ENCODE measurements around the gene LUC7L.
"Not testable (repeated sequence)": the region's sequence is repeated elsewhere in the genome, so short reads cannot be mapped to it uniquely, and the experiment has no call there.

Gene LUC7L

DNA sequence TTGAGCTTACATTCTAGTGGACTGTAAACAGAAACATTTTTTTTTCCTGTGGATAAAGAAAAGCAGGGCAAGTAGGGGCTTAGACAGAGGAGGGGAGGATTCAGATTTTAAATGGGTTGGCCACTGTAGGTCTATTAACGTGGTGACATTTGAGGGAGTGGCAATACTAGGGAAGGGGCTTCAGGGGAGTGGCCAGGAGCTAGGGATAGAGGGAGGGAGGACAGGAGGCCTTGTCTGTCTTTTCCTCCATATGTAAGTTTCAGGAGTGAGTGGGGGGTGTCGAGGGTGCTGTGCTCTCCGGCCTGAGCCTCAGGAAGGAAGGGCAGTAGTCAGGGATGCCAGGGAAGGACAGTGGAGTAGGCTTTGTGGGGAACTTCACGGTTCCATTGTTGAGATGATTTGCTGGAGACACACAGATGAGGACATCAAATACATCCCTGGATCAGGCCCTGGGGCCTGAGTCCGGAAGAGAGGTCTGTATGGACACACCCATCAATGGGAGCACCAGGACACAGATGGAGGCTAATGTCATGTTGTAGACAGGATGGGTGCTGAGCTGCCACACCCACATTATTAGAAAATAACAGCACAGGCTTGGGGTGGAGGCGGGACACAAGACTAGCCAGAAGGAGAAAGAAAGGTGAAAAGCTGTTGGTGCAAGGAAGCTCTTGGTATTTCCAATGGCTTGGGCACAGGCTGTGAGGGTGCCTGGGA lies 70.0 kb downstream of the LUC7L start:
- no peak overlapping the region for H3K18ac ChIP-seq (ENCODE audit: low read depth in 1 of 2, low read length in 2 of 2)

DNA sequence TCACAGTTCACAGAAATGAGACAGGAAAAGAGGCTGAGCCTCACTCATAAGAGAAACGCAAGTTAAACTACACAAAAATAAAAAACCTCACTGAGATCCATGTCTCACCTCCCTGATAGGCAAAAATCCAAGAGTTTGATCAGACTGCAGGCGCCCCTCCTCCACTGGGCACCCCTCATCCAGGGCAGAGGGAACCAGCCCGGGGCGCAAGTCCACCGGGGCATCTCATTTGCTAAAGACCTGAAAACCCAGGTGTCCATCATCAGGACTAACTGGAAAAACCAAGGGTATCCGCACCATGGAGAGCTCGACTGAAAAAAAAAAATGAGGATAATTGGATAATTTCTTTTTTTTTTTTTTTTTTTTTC lies 74.2 kb downstream of the LUC7L start:
- no peak overlapping the region for H3K4ac ChIP-seq (ENCODE audit: low read depth in 1 of 2, low read length in 2 of 2)
- H2BK15ac ChIP-seq (ENCODE audit: low read depth, poor library complexity, severe bottlenecking): no peak overlapping the region
- no peak overlapping the region for H4K8ac ChIP-seq (ENCODE audit: low read length)
- DNase-seq: no peak
- no peak overlapping the region for H2BK120ac ChIP-seq (ENCODE audit: low read depth, low read length)
- H3K79me1 ChIP-seq (replicated peaks; ENCODE audit: low read length, poor library complexity, severe bottlenecking): no peaks in the 10 kb centered on the region
- peak overlapping the region; percentile 78 for H3K4me2 ChIP-seq (ENCODE audit: low read length, poor library complexity, severe bottlenecking)
- H3K4me3 ChIP-seq (ENCODE audit: insufficient read depth in 1 of 2, low read depth in 1 of 2, low read length in 2 of 2): peak overlapping the region in 1 of 2 experiments; percentile 56
- H3K27me3 ChIP-seq (ENCODE audit: control insufficient read depth in 1 of 2, insufficient read depth in 1 of 2, low read length in 2 of 2): peaks cover 23 to 57% of the 10 kb centered on the region in 2 experiments
- peaks cover 8% of the 10 kb centered on the region for H3K4me1 ChIP-seq (ENCODE audit: control insufficient read depth, insufficient read depth, low read depth, low read length)
- no peak overlapping the region for H2AFZ ChIP-seq (ENCODE audit: low read depth, low read length)
- no peaks in the 10 kb centered on the region for H3K9me3 ChIP-seq (ENCODE audit: control insufficient read depth, low read length)
- no peak overlapping the region for H4K91ac ChIP-seq (ENCODE audit: low read length)
- H3K9ac ChIP-seq (ENCODE audit: low read length): no peak overlapping the region
- no peak overlapping the region for H2BK12ac ChIP-seq (ENCODE audit: low read length in 2 of 2)
- H3K23ac ChIP-seq (ENCODE audit: low read length in 2 of 2): no peak overlapping the region
- 79% methylated on average over 7 of the region's 7 CpGs for WGBS
- H3K14ac ChIP-seq (ENCODE audit: low read length in 2 of 2): no peak overlapping the region
- no peak overlapping the region for H2AK5ac ChIP-seq (ENCODE audit: low read length, severe bottlenecking)
- no peak overlapping the region for H2BK5ac ChIP-seq (ENCODE audit: low read depth, low read length, poor library complexity, severe bottlenecking)
- no peak overlapping the region for H3K27ac ChIP-seq (ENCODE audit: low read length, poor library complexity, severe bottlenecking)
- H3K36me3 ChIP-seq (ENCODE audit: control insufficient read depth in 1 of 2, insufficient read depth in 2 of 2, low read depth in 1 of 2, low read length in 2 of 2): no peaks in the 10 kb centered on the region
- no peak overlapping the region for H3K18ac ChIP-seq (ENCODE audit: low read depth in 1 of 2, low read length in 2 of 2)

More for the DNA sequence above, 70.0 kb downstream of the LUC7L start:
- no peak overlapping the region for H3K4me2 ChIP-seq (ENCODE audit: low read length, poor library complexity, severe bottlenecking)
- no peak overlapping the region for H3K9ac ChIP-seq (ENCODE audit: low read length)
- H3K14ac ChIP-seq (ENCODE audit: low read length in 2 of 2): peak overlapping the region in 1 of 2 experiments; percentile 20
- peaks cover 41 to 56% of the 10 kb centered on the region in 2 experiments for H3K27me3 ChIP-seq (ENCODE audit: control insufficient read depth in 1 of 2, insufficient read depth in 1 of 2, low read length in 2 of 2)
- no peak overlapping the region for H2BK15ac ChIP-seq (ENCODE audit: low read depth, poor library complexity, severe bottlenecking)
- H3K36me3 ChIP-seq (ENCODE audit: control insufficient read depth in 1 of 2, insufficient read depth in 2 of 2, low read depth in 1 of 2, low read length in 2 of 2): no peaks in the 10 kb centered on the region
- H3K4me1 ChIP-seq (ENCODE audit: control insufficient read depth, insufficient read depth, low read depth, low read length): peaks cover 7% of the 10 kb centered on the region
- no peak overlapping the region for H2BK12ac ChIP-seq (ENCODE audit: low read length in 2 of 2)
- H3K9me3 ChIP-seq (ENCODE audit: control insufficient read depth, low read length): no peaks in the 10 kb centered on the region
- H3K4ac ChIP-seq (ENCODE audit: low read depth in 1 of 2, low read length in 2 of 2): no peak overlapping the region
- no peak overlapping the region for H2BK120ac ChIP-seq (ENCODE audit: low read depth, low read length)
- no peak overlapping the region for H2AK5ac ChIP-seq (ENCODE audit: low read length, severe bottlenecking)
- no peak overlapping the region for H3K23ac ChIP-seq (ENCODE audit: low read length in 2 of 2)
- 65% methylated on average over 6 of the region's 6 CpGs for WGBS
- H3K79me1 ChIP-seq (replicated peaks; ENCODE audit: low read length, poor library complexity, severe bottlenecking): no peaks in the 10 kb centered on the region
- no peak overlapping the region for H3K4me3 ChIP-seq (ENCODE audit: insufficient read depth in 1 of 2, low read depth in 1 of 2, low read length in 2 of 2)
- no peak for DNase-seq
- no peak overlapping the region for H4K91ac ChIP-seq (ENCODE audit: low read length)
- H2BK5ac ChIP-seq (ENCODE audit: low read depth, low read length, poor library complexity, severe bottlenecking): no peak overlapping the region
- no peak overlapping the region for H2AFZ ChIP-seq (ENCODE audit: low read depth, low read length)
- H3K27ac ChIP-seq (ENCODE audit: low read length, poor library complexity, severe bottlenecking): no peak overlapping the region
- no peak overlapping the region for H4K8ac ChIP-seq (ENCODE audit: low read length)

DNA sequence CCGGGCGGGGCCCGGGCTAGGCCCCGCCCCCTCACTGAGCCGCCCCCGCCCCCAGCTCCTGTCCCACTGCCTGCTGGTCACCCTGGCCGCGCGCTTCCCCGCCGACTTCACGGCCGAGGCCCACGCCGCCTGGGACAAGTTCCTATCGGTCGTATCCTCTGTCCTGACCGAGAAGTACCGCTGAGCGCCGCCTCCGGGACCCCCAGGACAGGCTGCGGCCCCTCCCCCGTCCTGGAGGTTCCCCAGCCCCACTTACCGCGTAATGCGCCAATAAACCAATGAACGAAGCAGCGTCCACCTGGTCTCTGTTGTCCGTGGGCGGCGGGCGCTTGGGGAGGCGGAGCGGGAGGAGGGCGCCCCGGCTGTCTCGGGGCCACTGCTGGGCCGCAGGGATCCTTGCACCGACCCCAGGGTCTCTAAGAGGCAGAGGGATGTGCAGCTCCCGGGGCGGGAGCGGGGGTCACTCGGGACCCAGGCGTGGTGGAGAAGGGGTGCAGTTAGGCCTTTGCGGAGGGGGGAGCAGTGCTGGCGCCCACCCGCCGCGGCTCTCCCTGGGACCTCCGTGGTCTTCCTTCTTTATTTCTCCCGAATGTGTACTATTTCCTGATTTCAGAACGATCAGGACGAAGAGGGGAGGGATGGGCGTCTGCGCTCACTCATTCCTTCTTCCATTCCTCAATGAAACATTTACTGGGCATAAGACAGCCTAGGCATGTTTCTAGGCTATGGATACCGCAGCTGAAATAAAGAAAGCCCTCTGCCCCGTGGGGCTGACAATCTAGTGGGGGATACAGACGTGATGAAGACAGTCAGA lies 74.8 kb downstream of the LUC7L start:
- Histone ChIP-seq H4K8ac (ENCODE audit: low read length) (peak overlapping the region; percentile 19), H3K4me2 (ENCODE audit: low read length, poor library complexity, severe bottlenecking) (peak overlapping the region; percentile 78), H4K91ac (ENCODE audit: low read length) (no peak overlapping the region), H2BK5ac (ENCODE audit: low read depth, low read length, poor library complexity, severe bottlenecking) (no peak overlapping the region), H3K14ac (ENCODE audit: low read length in 2 of 2) (no peak overlapping the region), H3K27ac (ENCODE audit: low read length, poor library complexity, severe bottlenecking) (no peak overlapping the region), H3K27me3 (ENCODE audit: control insufficient read depth in 1 of 2, insufficient read depth in 1 of 2, low read length in 2 of 2) (peaks cover 20 to 57% of the 10 kb centered on the region in 2 experiments), H3K9me3 (ENCODE audit: control insufficient read depth, low read length) (no peaks in the 10 kb centered on the region), H2BK12ac (ENCODE audit: low read length in 2 of 2) (no peak overlapping the region), H2BK120ac (ENCODE audit: low read depth, low read length) (no peak overlapping the region), H3K23ac (ENCODE audit: low read length in 2 of 2) (no peak overlapping the region), H2AFZ (ENCODE audit: low read depth, low read length) (no peak overlapping the region), H2BK15ac (ENCODE audit: low read depth, poor library complexity, severe bottlenecking) (no peak overlapping the region), H2AK5ac (ENCODE audit: low read length, severe bottlenecking) (no peak overlapping the region), H3K79me1 (replicated peaks; ENCODE audit: low read length, poor library complexity, severe bottlenecking) (no peaks in the 10 kb centered on the region), H3K18ac (ENCODE audit: low read depth in 1 of 2, low read length in 2 of 2) (peak overlapping the region in 1 of 2 experiments; percentile 6), H3K4me1 (ENCODE audit: control insufficient read depth, insufficient read depth, low read depth, low read length) (peaks cover 8% of the 10 kb centered on the region), H3K4ac (ENCODE audit: low read depth in 1 of 2, low read length in 2 of 2) (no peak overlapping the region), H3K4me3 (ENCODE audit: insufficient read depth in 1 of 2, low read depth in 1 of 2, low read length in 2 of 2) (peak overlapping the region; percentile 45 to 56), H3K9ac (ENCODE audit: low read length) (peak overlapping the region; percentile 18), H3K36me3 (ENCODE audit: control insufficient read depth in 1 of 2, insufficient read depth in 2 of 2, low read depth in 1 of 2, low read length in 2 of 2) (no peaks in the 10 kb centered on the region)
- 6% methylated on average over 49 of the region's 59 CpGs for WGBS
- peak; percentile 57 for DNase-seq

DNA sequence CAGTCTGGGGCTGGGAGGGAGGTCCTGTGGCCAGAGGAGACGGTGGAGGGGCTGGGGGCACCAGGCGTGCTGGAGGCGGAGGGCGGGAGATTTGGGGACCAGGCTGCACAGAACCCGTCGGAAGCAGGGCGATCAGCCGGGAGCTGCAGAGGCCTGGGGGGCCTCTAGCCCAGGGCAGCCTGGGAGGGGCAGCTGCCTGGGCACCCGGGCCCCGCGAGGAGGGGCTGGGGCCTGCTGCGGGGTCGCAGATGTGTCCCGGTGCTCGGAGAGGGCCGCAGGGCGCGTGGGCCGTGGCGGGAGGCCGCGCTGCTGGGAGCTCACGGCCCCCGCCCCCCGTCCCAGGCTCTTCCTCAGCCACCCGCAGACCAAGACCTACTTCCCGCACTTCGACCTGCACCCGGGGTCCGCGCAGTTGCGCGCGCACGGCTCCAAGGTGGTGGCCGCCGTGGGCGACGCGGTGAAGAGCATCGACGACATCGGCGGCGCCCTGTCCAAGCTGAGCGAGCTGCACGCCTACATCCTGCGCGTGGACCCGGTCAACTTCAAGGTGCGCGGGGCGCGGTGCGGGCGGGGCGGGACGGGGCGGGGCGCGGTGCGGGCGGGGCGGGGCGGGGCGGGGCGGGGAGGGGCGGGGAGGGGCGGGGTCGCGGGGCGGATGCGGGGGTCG lies 75.6 kb downstream of the LUC7L start:
- no CpG with 5 or more reads among the region's 74 CpGs for WGBS
- H2AFZ ChIP-seq (ENCODE audit: low read depth, low read length); H3K4ac ChIP-seq (ENCODE audit: low read depth in 1 of 2, low read length in 2 of 2); H3K4me2 ChIP-seq (ENCODE audit: low read length, poor library complexity, severe bottlenecking); H2BK15ac ChIP-seq (ENCODE audit: low read depth, poor library complexity, severe bottlenecking); H2AK5ac ChIP-seq (ENCODE audit: low read length, severe bottlenecking); H2BK120ac ChIP-seq (ENCODE audit: low read depth, low read length); H2BK5ac ChIP-seq (ENCODE audit: low read depth, low read length, poor library complexity, severe bottlenecking); H3K9me3 ChIP-seq (ENCODE audit: control insufficient read depth, low read length); H4K8ac ChIP-seq (ENCODE audit: low read length); H3K36me3 ChIP-seq (ENCODE audit: control insufficient read depth in 1 of 2, insufficient read depth in 2 of 2, low read depth in 1 of 2, low read length in 2 of 2); H3K9ac ChIP-seq (ENCODE audit: low read length); H3K4me3 ChIP-seq (ENCODE audit: insufficient read depth in 1 of 2, low read depth in 1 of 2, low read length in 2 of 2); H2BK12ac ChIP-seq (ENCODE audit: low read length in 2 of 2); H4K91ac ChIP-seq (ENCODE audit: low read length); DNase-seq; H3K23ac ChIP-seq (ENCODE audit: low read length in 2 of 2); H3K79me1 ChIP-seq (replicated peaks; ENCODE audit: low read length, poor library complexity, severe bottlenecking); H3K14ac ChIP-seq (ENCODE audit: low read length in 2 of 2); H3K18ac ChIP-seq (ENCODE audit: low read depth in 1 of 2, low read length in 2 of 2); H3K27ac ChIP-seq (ENCODE audit: low read length, poor library complexity, severe bottlenecking): not testable (repeated sequence)
- Histone ChIP-seq H3K4me1 (ENCODE audit: control insufficient read depth, insufficient read depth, low read depth, low read length) (peaks cover 12% of the 10 kb centered on the region), H3K27me3 (ENCODE audit: control insufficient read depth in 1 of 2, insufficient read depth in 1 of 2, low read length in 2 of 2) (peaks cover 15 to 59% of the 10 kb centered on the region in 2 experiments)

Data from mesenchymal stem cell (in vitro differentiated cells and primary cell).